Tibial nerve (tissue), 3 donors: ENCODE data around the gene PEX3.

ENCODE experiments used
- POLR2A ChIP-seq, 2 donors: fragments of 450-650 bp; IDR thresholded peaks; one replicate each; pipeline ENCODE4 v1.6.1; 2017; ENCODE audit warnings: antibody characterized with exemption in 2 of 2, mild to moderate bottlenecking in 2 of 2, moderate library complexity in 2 of 2
- TF ChIP-seq, protein P1 (sequence below), 5 experiments: fragments of 200-600 bp in 3 of 5; fragments of 450-650 bp in 2 of 5; sonication (generic) in 3 of 5; IDR thresholded peaks; one replicate each; pipeline ENCODE4 v1.5.1; 2016 to 2019; ENCODE audit warnings: antibody characterized with exemption in 5 of 5, mild to moderate bottlenecking in 3 of 5, moderate library complexity in 2 of 5

DNA sequence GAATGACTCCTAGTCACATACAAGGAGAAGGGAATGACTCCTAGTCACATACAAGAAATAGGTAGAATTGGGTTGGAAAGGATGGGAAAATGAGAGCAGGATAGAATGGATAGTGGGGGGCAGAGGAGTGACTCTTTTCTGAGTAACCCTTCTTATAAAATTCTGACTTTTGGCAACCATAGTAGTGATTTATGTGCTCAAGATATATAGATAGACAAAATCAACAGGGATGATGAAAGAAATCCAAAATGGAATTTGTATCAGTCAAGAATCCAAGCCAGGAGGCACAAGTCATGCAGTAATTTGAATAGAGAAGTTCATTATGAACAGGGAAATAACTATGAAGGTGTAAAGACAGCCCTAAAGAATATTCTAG lies 41.8 kb upstream of the PEX3 start:
- TF ChIP-seq, protein P1, sequence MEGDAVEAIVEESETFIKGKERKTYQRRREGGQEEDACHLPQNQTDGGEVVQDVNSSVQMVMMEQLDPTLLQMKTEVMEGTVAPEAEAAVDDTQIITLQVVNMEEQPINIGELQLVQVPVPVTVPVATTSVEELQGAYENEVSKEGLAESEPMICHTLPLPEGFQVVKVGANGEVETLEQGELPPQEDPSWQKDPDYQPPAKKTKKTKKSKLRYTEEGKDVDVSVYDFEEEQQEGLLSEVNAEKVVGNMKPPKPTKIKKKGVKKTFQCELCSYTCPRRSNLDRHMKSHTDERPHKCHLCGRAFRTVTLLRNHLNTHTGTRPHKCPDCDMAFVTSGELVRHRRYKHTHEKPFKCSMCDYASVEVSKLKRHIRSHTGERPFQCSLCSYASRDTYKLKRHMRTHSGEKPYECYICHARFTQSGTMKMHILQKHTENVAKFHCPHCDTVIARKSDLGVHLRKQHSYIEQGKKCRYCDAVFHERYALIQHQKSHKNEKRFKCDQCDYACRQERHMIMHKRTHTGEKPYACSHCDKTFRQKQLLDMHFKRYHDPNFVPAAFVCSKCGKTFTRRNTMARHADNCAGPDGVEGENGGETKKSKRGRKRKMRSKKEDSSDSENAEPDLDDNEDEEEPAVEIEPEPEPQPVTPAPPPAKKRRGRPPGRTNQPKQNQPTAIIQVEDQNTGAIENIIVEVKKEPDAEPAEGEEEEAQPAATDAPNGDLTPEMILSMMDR (IDR thresholded peaks at IDR 0.05), result no peak
- no peak for TF ChIP-seq POLR2A (IDR thresholded peaks at IDR 0.05)
